RWPE1 (cell line): ENCODE data around the gene PLPP7.
"Not testable (repeated sequence)": the region's sequence is repeated elsewhere in the genome, so short reads cannot be mapped to it uniquely, and the experiment has no call there.

Source experiments
- CTCF ChIA-PET: fragments of 350-600 bp; sonication (Branson Sonifier 250); formaldehyde crosslinking; extraction: SDS; loops from one replicate; lab custom pipeline; 2021; lab: Yijun Ruan, JAX
- POLR2A ChIA-PET: fragments of 400-600 bp; formaldehyde crosslinking; extraction: SDS; loops from one replicate; lab custom pipeline; 2020; ENCODE audit warnings: antibody characterized with exemption; ENCODE audit not compliant: low non-redundant PET; lab: Yijun Ruan, JAX
- DNase-seq: peaks from one replicate; pipeline ENCODE4 v3.0.0; 2012; ENCODE audit warnings: low spot score
- H3K27ac ChIP-seq: fragments of 450-650 bp; 2 replicates; pipeline ENCODE4 v1.5.1; 2017
- TF ChIP-seq, protein P1 (sequence below): fragments of 450-650 bp; conservative IDR thresholded peaks from 2 replicates; pipeline ENCODE4 v1.5.1; 2017; ENCODE audit warnings: low read depth, mild to moderate bottlenecking

The PLPP7 gene

DNA sequence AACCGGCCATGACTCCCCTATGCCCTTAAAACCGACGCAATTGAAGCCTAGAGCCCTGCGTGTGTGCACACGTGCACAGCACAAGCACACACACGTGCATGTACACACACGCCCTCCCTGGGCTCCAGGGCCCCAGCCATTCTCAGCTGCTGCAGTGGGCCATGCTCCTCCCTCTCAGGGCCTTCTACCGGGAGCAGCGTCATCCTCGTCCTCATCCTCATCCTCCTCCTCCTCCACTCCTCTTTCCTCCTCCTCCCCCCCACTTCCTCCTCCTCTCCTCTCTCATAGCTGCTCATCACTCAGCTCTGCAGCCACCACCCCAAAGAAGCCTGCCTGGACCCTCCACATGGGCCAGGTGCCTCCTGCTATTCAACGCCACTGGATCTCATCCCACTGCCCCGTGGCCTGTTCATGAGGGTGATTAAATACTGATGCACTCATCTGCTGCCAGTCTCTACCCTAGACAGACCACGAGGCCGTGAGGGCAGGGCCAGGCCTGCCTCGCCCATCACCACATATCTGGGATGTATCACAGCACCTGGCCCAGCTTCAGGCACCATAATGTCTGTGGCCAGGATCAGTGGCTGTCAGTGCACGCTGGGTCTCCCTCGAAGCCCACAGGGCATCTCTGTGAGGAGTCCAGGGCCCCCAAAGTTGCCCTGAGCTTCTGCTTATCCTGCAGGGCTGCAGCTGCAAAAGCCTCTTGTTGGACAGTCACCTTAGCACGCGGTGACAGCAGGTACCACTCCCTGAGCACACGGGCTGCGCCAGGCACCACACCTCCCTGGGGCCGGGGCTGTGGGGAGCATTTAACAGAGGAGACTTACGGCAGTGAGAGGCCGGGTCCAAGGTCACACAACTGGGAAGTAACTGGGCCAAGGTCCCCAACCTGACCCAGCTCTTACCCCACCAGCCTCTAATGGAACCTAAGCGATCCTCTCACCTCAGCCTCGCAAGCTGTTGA, 23.0 kb upstream of the PLPP7 start:
- DNase-seq = no peak
- POLR2A ChIA-PET = interaction anchor here (0.6 kb wide), 1 partner anchor 22 kb away, joined by 14 read pairs; no protein-coding TSS in a partner anchor
- TF ChIP-seq, protein P1, sequence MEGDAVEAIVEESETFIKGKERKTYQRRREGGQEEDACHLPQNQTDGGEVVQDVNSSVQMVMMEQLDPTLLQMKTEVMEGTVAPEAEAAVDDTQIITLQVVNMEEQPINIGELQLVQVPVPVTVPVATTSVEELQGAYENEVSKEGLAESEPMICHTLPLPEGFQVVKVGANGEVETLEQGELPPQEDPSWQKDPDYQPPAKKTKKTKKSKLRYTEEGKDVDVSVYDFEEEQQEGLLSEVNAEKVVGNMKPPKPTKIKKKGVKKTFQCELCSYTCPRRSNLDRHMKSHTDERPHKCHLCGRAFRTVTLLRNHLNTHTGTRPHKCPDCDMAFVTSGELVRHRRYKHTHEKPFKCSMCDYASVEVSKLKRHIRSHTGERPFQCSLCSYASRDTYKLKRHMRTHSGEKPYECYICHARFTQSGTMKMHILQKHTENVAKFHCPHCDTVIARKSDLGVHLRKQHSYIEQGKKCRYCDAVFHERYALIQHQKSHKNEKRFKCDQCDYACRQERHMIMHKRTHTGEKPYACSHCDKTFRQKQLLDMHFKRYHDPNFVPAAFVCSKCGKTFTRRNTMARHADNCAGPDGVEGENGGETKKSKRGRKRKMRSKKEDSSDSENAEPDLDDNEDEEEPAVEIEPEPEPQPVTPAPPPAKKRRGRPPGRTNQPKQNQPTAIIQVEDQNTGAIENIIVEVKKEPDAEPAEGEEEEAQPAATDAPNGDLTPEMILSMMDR = no peak
- CTCF ChIA-PET = interaction anchor here (0.6 kb wide), 1 partner anchor 140 kb away, joined by 4 read pairs; no protein-coding TSS in a partner anchor
- H3K27ac ChIP-seq = no peak overlapping the region

DNA sequence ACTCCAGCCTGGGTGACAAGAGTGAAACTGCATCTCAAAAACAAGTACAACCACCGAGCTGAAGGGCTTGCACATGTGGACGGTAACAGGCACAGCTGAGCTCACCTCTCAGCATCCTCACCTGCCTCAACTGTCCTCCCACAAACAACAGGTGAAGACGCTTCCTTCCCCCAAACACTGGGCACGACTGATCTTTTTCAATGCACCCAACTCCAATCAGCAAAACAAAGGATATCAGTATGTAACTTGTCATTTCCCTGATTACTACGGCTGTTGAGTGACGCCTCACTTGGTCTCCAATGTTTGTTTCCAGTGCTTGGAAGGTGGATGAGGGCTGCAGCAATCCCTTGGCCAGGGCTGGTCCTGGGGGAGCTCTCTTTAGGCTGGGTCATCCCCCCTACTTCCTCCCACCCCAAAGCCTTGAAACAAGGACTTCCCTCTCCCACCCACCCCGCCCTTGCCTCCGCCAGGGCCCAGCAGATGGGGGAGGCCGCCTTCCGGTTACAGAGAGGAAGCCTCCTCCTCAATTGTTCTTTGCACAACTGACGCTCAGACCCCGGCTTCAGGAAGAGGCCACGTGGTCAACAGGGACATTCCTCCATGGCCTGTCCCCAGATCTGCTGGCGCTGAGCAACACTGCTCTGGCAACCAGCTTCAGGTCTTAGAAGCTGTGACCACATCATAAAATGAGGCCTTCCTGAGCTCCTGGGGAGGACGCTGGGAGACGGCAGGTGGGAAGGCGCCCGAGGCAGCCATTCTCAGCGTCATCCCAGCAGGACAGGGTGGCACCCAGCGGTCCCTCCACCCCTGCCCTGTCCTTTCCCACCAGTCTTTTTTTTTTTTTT, 19.1 kb upstream of the PLPP7 start:
- no peak overlapping the region for H3K27ac ChIP-seq
- POLR2A ChIA-PET = no interaction called here
- CTCF ChIA-PET = interaction anchor here (0.5 to 2.0 kb wide), 6 partner anchors 66 to 611 kb away, joined by 3 to 7 read pairs (median 4); no protein-coding TSS in a partner anchor
- TF ChIP-seq, protein P1 = no peak
- DNase-seq = no peak

DNA sequence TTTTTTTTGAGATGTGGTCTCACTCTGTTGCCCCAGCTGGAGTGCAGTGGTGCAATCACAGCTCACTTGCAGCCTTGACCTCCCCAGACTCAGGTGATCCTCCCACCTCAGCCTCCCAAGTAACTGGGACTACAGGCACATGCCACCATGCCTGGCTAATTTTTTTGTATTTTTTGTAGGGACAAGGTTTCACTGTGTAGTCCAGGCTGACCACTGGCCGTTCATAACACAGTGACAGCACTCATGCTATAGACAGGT, 18.6 kb upstream of the PLPP7 start:
- H3K27ac ChIP-seq, POLR2A ChIA-PET, DNase-seq: not testable (repeated sequence)
- CTCF ChIA-PET = interaction anchor here (0.5 to 2.0 kb wide), 4 partner anchors 65 to 364 kb away, joined by 3 to 7 read pairs (median 4); no protein-coding TSS in a partner anchor

DNA sequence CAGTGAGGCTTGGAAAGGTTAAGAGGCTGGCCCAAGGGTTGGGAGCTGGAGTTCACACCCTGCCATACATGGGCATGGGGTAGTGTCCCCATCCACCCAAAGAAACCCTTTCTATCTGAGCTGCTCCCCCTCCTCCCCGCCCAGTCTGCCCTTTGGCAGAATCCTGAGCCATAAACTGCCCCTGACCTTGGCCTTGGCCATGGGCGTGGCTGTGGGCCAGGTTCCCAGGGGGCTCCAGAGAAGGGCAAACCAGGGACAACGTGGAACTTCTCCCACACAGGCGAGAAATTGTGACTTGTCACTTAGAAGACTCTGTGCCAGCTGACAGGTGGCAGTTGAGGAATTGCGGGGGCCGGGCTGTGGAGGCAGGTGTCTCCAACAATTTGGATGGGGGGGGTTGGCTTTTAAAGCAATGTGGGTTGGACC, 18.0 kb upstream of the PLPP7 start:
- TF ChIP-seq, protein P1 = no peak
- CTCF ChIA-PET = interaction anchor here (0.7 to 2.0 kb wide), 3 partner anchors 56 to 526 kb away, joined by 3 to 7 read pairs (median 3); no protein-coding TSS in a partner anchor
- H3K27ac ChIP-seq = no peak overlapping the region
- POLR2A ChIA-PET = no interaction called here
- no peak for DNase-seq

DNA sequence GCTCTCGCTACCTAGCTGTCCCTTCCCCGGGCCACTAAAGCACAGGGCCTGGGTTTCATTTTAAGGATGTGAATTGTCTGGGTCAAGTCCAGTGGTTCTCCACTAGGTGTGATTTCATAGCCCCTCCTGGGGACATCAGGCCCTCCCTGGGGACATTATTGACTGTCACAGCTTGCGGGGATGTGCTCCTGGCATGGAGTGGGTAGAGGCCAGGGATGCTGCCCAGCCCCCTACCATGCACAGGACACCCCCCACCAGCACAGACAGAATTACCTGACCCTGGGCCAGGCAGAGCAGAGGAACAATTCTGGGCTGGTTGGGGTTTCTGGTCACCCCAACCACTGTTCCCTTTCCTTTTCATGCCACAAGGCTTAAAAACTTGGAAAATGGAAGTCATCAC, 17.3 kb upstream of the PLPP7 start:
- TF ChIP-seq, protein P1 = no peak
- POLR2A ChIA-PET = no interaction called here
- CTCF ChIA-PET = no interaction called here
- H3K27ac ChIP-seq = no peak overlapping the region
- DNase-seq = no peak

DNA sequence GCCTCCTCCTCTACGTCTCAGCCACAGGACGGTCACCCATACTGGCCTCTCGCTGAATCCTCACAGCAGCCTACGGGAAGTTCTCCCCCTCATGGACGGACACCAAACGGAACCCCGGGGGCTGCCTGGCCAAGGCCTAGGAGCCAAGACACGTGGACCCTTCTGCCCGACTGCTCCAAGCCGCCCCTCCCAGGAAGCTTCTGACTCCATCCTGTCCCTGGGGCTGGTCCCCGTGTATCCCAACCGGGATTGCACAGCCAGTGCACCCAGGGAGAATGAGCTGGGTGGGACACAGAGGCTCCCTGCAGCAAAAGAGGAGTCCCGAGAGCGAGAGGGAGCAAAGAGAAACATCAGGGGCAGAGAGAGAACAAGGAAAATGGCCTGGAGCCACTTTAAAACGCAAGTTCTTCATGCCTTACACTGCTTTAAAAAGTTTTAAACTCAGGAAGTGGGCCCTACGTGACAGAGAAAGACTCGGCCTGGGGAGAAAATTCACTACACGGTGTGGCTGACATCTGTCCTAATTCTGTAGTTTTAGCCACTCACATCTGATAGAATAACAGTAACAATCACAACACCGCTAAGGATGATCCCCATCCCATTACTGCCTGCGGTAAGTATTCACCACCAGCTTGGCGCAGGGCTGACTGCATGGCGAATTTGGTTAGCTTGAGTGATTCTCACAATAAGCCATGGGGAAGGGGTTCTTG, 16.2 kb upstream of the PLPP7 start:
- no peak overlapping the region for H3K27ac ChIP-seq
- no peak for DNase-seq
- TF ChIP-seq, protein P1 = no peak
- ChIA-PET CTCF (interaction anchor here (0.6 kb wide), 1 partner anchor 1496 kb away, joined by 5 read pairs; no protein-coding TSS in a partner anchor), POLR2A (no interaction called here)
